ENCODE results near the gene CAMK2B.

The CAMK2B gene

DNA sequence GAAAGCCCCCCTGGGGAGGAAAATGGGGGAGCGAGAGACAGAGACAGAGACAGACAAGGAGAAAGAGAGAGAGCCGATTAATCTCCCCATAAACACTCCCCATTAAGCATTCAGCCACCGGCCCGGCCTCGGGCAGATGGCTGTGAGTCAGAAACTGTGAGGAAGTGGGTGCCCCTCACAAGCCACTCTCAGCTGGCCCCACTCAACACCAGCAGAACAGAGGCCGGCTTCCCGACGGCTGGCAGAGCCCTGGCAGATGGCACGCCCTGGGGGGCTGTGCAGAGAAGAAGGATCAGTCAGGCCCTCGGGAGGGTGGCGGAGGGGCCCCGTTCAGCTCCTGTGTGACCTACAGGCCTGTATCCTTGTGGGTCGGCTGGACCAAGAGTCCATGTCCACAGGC, 41.2 kb downstream of the CAMK2B start:
- Histone ChIP-seq H3K9me3 (no peaks in the 10 kb centered on the region), H3K27ac (peak overlapping the region; percentile 49; the same call in 1 of the 2 replicates), H3K36me3 (no peaks in the 10 kb centered on the region), H3K4me1 (peaks cover 69% of the 10 kb centered on the region), H3K9ac (no peak overlapping the region), H3K27me3 (no peaks in the 10 kb centered on the region), H3K4me2 (peak overlapping the region; percentile 74), H4K20me1 (no peaks in the 10 kb centered on the region), H3K4me3 (no peak overlapping the region)
- TF ChIP-seq Cebpa-rat (IDR thresholded peaks at IDR 0.05): no peak

- no peaks in the 10 kb centered on the region for H3K9me3 ChIP-seq
- H3K9ac ChIP-seq: no peak overlapping the region
- H3K4me1 ChIP-seq: peaks cover 63% of the 10 kb centered on the region
- H3K4me2 ChIP-seq: peak overlapping the region; percentile 74
- H4K20me1 ChIP-seq: no peaks in the 10 kb centered on the region
- no peak for TF ChIP-seq Cebpa-rat (IDR thresholded peaks at IDR 0.05)
- no peaks in the 10 kb centered on the region for H3K36me3 ChIP-seq
- no peaks in the 10 kb centered on the region for H3K27me3 ChIP-seq
- peak overlapping the region; percentile 49; the same call in 1 of the 2 replicates for H3K27ac ChIP-seq
- H3K4me3 ChIP-seq: no peak overlapping the region
Measured at GRCh38 chr7:44283381-44284211, 41.8 kb downstream of the CAMK2B start.

DNA sequence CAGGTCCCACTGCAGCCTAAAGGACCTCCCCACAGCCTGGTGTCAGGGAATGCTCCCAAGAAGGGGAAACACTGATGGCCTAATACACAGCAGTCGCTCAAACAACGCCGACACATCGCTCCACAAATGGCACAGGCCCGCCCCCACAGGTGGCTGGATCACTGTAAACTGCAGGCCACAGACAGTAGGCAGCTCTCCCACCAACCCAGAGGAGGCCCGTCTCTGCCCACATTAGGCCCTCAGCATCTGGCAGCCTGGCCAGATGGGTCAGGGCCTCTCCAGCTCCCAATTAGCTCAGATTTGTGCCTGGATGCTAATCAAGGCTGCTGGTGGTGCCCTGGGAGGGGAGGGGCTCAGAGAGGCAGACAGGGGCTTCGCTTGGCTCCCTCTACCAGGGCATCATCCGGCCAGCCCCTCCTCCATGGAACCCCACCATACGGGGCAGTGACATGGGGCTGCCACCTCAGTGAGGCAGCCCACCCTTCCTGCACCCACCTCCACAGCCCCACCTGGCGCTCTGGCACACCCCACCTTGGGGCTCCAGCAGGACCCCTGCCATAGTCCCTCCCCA, 42.7 kb downstream of the CAMK2B start:
- no peaks in the 10 kb centered on the region for H4K20me1 ChIP-seq
- H3K4me2 ChIP-seq: peak overlapping the region; percentile 74
- TF ChIP-seq Cebpa-rat (IDR thresholded peaks at IDR 0.05): no peak
- no peak overlapping the region for H3K9ac ChIP-seq
- no peak overlapping the region for H3K4me3 ChIP-seq
- peak overlapping the region; percentile 44; the same call in 1 of the 2 replicates for H3K27ac ChIP-seq
- peaks cover 58% of the 10 kb centered on the region for H3K4me1 ChIP-seq
- H3K9me3 ChIP-seq: no peaks in the 10 kb centered on the region
- H3K27me3 ChIP-seq: no peaks in the 10 kb centered on the region
- H3K36me3 ChIP-seq: no peaks in the 10 kb centered on the region

DNA sequence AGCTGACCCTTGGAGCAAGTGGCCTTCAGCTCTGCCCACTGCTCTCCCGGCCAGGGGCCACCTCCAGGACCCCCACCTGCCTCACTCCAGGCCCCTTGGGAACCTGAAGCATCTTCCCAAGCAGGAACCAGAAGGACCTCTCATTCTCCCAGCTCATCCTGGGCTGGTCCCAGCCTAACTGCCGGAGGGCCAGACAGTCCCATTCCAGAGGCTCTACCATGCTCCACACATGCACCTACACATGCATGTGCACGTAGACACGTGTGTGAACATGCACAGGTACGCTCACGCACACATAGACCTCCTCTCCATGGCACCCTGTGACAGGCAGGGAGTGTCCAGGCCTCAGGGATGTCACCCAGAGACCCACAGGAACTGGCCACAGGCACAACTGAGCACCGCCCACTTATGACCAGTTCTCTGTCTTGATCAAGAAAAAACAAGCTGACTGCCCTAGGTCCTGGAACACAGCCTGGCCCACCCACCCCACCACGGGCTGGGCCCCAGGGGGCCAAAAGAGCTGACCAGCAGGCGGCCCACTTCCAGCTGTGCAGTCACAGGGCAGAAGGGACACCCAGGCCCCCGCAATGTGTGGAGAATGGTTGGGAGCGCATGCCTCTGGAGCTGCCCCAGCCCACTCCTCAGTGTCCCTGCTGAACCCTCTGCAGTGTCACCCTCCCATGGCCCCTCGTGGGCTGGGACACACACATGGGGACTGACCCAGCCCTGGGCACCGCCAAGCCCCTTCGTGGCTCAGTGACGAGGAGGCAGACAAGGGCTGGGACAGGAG, 43.4 kb downstream of the CAMK2B start:
- H3K4me2 ChIP-seq: no peak overlapping the region
- no peak overlapping the region for H3K9ac ChIP-seq
- no peak overlapping the region for H3K4me3 ChIP-seq
- H4K20me1 ChIP-seq: no peaks in the 10 kb centered on the region
- H3K27me3 ChIP-seq: no peaks in the 10 kb centered on the region
- TF ChIP-seq Cebpa-rat (IDR thresholded peaks at IDR 0.05): no peak
- H3K9me3 ChIP-seq: no peaks in the 10 kb centered on the region
- no peaks in the 10 kb centered on the region for H3K36me3 ChIP-seq
- peaks cover 52% of the 10 kb centered on the region for H3K4me1 ChIP-seq
- H3K27ac ChIP-seq: no peak overlapping the region; the same call in 1 of the 2 replicates

- Histone ChIP-seq H3K9me3 (no peaks in the 10 kb centered on the region), H3K27ac (no peak overlapping the region), H3K36me3 (no peaks in the 10 kb centered on the region), H4K20me1 (no peaks in the 10 kb centered on the region), H3K4me3 (no peak overlapping the region), H3K4me1 (peaks cover 50% of the 10 kb centered on the region), H3K27me3 (no peaks in the 10 kb centered on the region), H3K4me2 (no peak overlapping the region), H3K9ac (no peak overlapping the region)
- TF ChIP-seq Cebpa-rat (IDR thresholded peaks at IDR 0.05): no peak
Measured at GRCh38 chr7:44280993-44281721, 44.2 kb downstream of the CAMK2B start.

GRCh38 chr7:44280636-44280992, 44.8 kb downstream of the CAMK2B start:
- Histone ChIP-seq H3K9ac (no peak overlapping the region), H4K20me1 (no peaks in the 10 kb centered on the region), H3K4me3 (no peak overlapping the region), H3K36me3 (no peaks in the 10 kb centered on the region), H3K4me1 (peaks cover 50% of the 10 kb centered on the region), H3K27ac (no peak overlapping the region), H3K9me3 (no peaks in the 10 kb centered on the region), H3K4me2 (no peak overlapping the region), H3K27me3 (no peaks in the 10 kb centered on the region)
- no peak for TF ChIP-seq Cebpa-rat (IDR thresholded peaks at IDR 0.05)

DNA sequence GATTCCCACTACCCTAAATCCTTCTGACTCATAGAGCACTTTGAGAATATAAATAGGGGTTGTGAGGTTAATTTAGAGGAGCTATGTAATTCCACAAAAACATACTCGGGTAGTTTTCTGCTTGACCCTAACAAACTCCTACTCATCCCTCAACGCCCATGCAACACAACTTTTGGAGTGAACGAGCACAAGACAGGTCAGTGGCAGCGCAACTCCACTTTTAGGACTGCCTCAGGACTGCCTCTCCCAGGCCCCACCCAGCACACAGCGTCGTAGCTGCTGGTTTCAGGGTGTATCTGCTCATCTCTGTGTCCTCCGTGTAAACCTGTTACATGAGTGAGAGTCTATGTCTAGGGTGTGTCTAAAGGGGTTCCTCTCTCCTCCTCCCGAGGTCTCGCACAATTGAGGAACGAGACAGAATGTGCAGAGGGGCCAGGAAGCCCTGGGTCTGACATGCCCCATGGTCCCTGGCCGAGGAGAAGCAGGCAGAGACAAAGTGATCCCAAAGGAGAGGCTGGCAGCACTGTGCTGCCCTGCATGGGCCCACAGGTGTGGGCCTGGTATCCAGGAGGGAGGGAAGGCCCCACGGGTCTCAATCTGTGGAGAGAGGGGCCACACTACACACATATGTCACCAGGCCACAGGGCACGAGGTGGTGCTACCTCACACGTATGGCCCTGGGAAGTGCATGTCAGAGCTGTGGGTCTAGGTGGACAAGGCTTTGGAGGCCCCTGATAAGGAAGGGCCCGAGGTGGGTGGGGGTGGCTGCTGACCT, 45.5 kb downstream of the CAMK2B start:
- H3K4me3 ChIP-seq: no peak overlapping the region
- no peaks in the 10 kb centered on the region for H3K27me3 ChIP-seq
- no peak overlapping the region for H3K9ac ChIP-seq
- H3K9me3 ChIP-seq: no peaks in the 10 kb centered on the region
- no peaks in the 10 kb centered on the region for H4K20me1 ChIP-seq
- H3K4me2 ChIP-seq: no peak overlapping the region
- H3K4me1 ChIP-seq: peaks cover 46% of the 10 kb centered on the region
- no peak for TF ChIP-seq Cebpa-rat (IDR thresholded peaks at IDR 0.05)
- no peaks in the 10 kb centered on the region for H3K36me3 ChIP-seq
- no peak overlapping the region for H3K27ac ChIP-seq

- Histone ChIP-seq H4K20me1 (no peaks in the 10 kb centered on the region), H3K27ac (no peak overlapping the region), H3K4me3 (no peak overlapping the region), H3K4me2 (no peak overlapping the region), H3K9me3 (no peaks in the 10 kb centered on the region), H3K4me1 (peaks cover 39% of the 10 kb centered on the region), H3K36me3 (no peaks in the 10 kb centered on the region), H3K27me3 (no peaks in the 10 kb centered on the region), H3K9ac (no peak overlapping the region)
- TF ChIP-seq Cebpa-rat (IDR thresholded peaks at IDR 0.05): no peak
Measured at GRCh38 chr7:44279286-44279685, 46.1 kb downstream of the CAMK2B start.

Measured in BLaER1 (cell line).